Endodermal cell (in vitro differentiated cells): ENCODE results near the gene USP31. TPM values are rescaled to one million over a fixed set of nuclear protein-coding genes. Genes with fewer than 3 reads are reported as not detected.

ENCODE experiments used
- DNase-seq: peaks from one replicate; pipeline ENCODE4 v3.0.0-alpha.2; 2017
- H3K27ac ChIP-seq: 2 replicates; pipeline ENCODE4 v1.5.1; 2013; ENCODE audit warnings: mild to moderate bottlenecking, low read depth, low read length, moderate library complexity
- H3K27me3 ChIP-seq: 2 replicates; pipeline ENCODE4 v1.6.1; 2013; ENCODE audit warnings: mild to moderate bottlenecking, low read length, moderate library complexity; ENCODE audit not compliant: insufficient read depth, control insufficient read depth, poor library complexity, severe bottlenecking
- H3K36me3 ChIP-seq: 2 replicates; pipeline ENCODE4 v1.7.0; 2013; ENCODE audit warnings: mild to moderate bottlenecking, low read length, moderate library complexity; ENCODE audit not compliant: control insufficient read depth, insufficient read depth
- H3K4me1 ChIP-seq: one replicate; pipeline ENCODE4 v1.7.0; 2013; ENCODE audit warnings: low read length; ENCODE audit not compliant: control insufficient read depth, insufficient read depth
- H3K4me3 ChIP-seq: 2 replicates; pipeline ENCODE4 v1.5.1; 2013; ENCODE audit warnings: mild to moderate bottlenecking, low read length, moderate library complexity
- H3K9ac ChIP-seq: 2 replicates; pipeline ENCODE4 v1.6.1; 2013; ENCODE audit warnings: mild to moderate bottlenecking, low read length, moderate library complexity; ENCODE audit not compliant: poor library complexity, severe bottlenecking; ENCODE audit errors: extremely low read depth
- H3K9me3 ChIP-seq: 2 replicates; pipeline ENCODE4 v1.6.1; 2013; ENCODE audit warnings: mild to moderate bottlenecking, low read length, moderate library complexity; ENCODE audit not compliant: control insufficient read depth
- H3K27ac Mint-ChIP-seq: 2 replicates; pipeline ENCODE4 v1.8.0; 2020; ENCODE audit warnings: mixed read lengths
- H3K27me3 Mint-ChIP-seq: 2 replicates; pipeline ENCODE4 v1.8.0; 2021; ENCODE audit warnings: mild to moderate bottlenecking, mixed read lengths; ENCODE audit not compliant: insufficient read depth
- H3K36me3 Mint-ChIP-seq: 2 replicates; pipeline ENCODE4 v1.8.0; 2020; ENCODE audit warnings: low read depth, mixed read lengths
- H3K4me1 Mint-ChIP-seq: 2 replicates; pipeline ENCODE4 v1.8.0; 2020; ENCODE audit warnings: mixed read lengths
- H3K4me3 Mint-ChIP-seq: 2 replicates; pipeline ENCODE4 v1.8.0; 2020; ENCODE audit warnings: mild to moderate bottlenecking, moderate library complexity, mixed read lengths
- H3K9me3 Mint-ChIP-seq: 2 replicates; pipeline ENCODE4 v1.8.0; 2020; ENCODE audit warnings: mild to moderate bottlenecking, mixed read lengths
- CTCF ChIP-seq: fragments of 200-600 bp; sonication (generic); conservative IDR thresholded peaks from 2 replicates; pipeline ENCODE4 v1.5.0; 2021; ENCODE audit warnings: antibody characterized with exemption, mild to moderate bottlenecking
- WGBS, 2 experiments: methylation state at CpG; one replicate each; pipeline versions ENCODE4 v1.1.5 to v1.1.7; 2013; ENCODE audit warnings: missing lambda C conversion rate in 2 of 2, mixed read lengths in 1 of 2; ENCODE audit not compliant: insufficient coverage in 1 of 2, insufficient read length in 1 of 2; 5-methylcytosine and 5-hydroxymethylcytosine counted together
- total RNA-seq, 2 donors: library from RNA; stranded (reverse); fragmentation: NEBNext Ultra II Directional in 1 of 2; extraction: Animal tissue kit (Norgen Biotek cat#: 25700) in 1 of 2; gene quantifications; 2 replicates in 1 of 2; 3 replicates in 1 of 2; pipeline ENCODE4 v1.2.1, GENCODE V29; 2021

The USP31 gene
- total RNA-seq, 2 donors from 2014 or later: 19.9 to 22.1 TPM

DNA sequence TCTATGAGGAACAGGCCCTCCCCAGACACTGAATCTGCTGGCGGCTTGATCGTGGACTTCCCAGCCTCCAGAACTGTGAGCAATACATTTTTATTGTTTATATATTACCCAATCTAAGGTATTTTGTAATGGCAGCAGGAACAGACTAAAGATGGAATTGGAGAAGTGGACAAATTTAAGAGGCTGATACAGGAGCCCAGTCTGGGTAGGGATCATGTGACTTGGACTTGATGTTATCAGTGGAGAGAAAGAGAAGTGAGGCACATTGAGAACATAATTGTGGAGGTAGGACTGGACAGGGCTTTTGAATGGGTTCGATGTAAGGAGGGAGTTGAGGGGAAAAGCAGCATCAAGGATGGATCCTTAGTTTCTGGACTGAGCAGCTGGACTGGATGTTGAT lies 93.8 kb downstream of the USP31 start:
- TF ChIP-seq CTCF: no peak
- Histone ChIP-seq H3K27ac (no peak overlapping the region), H3K4me3 (no peak overlapping the region), H3K9ac (no peak overlapping the region), H3K9me3 (no peaks in the 10 kb centered on the region), H3K4me1 (no peaks in the 10 kb centered on the region), H3K36me3 (no peaks in the 10 kb centered on the region), H3K27me3 (no peaks in the 10 kb centered on the region)
- 88% methylated on average over 1 of the region's 3 CpGs; no CpG with 5 or more reads in 1 of the 2 experiments for WGBS, 2 experiments
- DNase-seq: no peak
- H3K4me1 Mint-ChIP-seq: peaks cover 9% of the 10 kb centered on the region
- peaks cover 7% of the 10 kb centered on the region for H3K27me3 Mint-ChIP-seq
- H3K9me3 Mint-ChIP-seq: no peaks in the 10 kb centered on the region
- H3K4me3 Mint-ChIP-seq: no peak overlapping the region
- no peak overlapping the region for H3K27ac Mint-ChIP-seq
- no peaks in the 10 kb centered on the region for H3K36me3 Mint-ChIP-seq

DNA sequence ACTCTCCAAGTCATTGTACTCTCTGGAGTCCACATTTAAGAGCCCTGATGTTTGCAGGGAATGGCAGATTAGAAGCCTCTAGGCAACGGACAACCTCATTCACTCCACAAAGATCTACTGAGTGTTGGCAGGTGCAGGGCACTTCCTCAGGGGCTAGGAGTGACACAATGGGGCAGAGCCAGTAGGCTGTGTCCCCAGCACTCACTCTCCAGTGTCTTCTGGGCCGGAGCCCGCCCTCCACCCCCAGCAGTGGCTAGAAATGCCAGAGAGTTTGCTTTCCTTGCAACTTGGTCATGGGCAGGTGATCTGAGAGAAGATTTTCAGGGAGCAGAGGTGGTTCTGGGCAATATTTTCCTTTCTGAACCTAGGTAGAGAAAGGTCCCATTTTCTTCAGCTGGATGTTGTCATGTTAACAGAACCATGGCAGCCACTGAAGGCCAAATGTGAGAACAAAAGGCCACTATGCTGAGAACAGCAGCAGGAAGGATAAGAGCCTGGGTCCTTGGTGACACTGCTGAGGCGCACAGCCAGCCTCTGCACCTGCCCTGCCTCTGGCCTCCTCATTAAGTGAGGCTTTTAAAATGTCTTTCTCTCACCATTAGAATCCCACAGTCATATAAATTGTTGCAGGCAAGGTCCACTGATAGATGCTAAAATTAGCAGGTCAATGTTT lies 96.2 kb downstream of the USP31 start:
- no peaks in the 10 kb centered on the region for H3K36me3 ChIP-seq
- WGBS, 2 experiments: 86 to 89% methylated on average over 4 of the region's 4 CpGs
- no peak overlapping the region for H3K9ac ChIP-seq
- H3K4me1 Mint-ChIP-seq: no peaks in the 10 kb centered on the region
- no peak for DNase-seq
- TF ChIP-seq CTCF: no peak
- no peaks in the 10 kb centered on the region for H3K36me3 Mint-ChIP-seq
- H3K4me3 Mint-ChIP-seq: no peak overlapping the region
- H3K4me1 ChIP-seq: no peaks in the 10 kb centered on the region
- peaks cover 4% of the 10 kb centered on the region for H3K27me3 Mint-ChIP-seq
- H3K27ac Mint-ChIP-seq: no peak overlapping the region
- H3K9me3 Mint-ChIP-seq: no peaks in the 10 kb centered on the region
- H3K4me3 ChIP-seq: no peak overlapping the region
- no peaks in the 10 kb centered on the region for H3K27me3 ChIP-seq
- H3K9me3 ChIP-seq: no peaks in the 10 kb centered on the region
- H3K27ac ChIP-seq: peak overlapping the region; percentile 62

GRCh38 chr16:23052221-23052620 lies 97.0 kb downstream of the USP31 start:
- H3K27ac ChIP-seq: peak overlapping the region; percentile 14
- no peak for DNase-seq
- H3K9me3 ChIP-seq: no peaks in the 10 kb centered on the region
- peaks cover 6% of the 10 kb centered on the region for H3K27me3 Mint-ChIP-seq
- no peaks in the 10 kb centered on the region for H3K4me1 Mint-ChIP-seq
- H3K4me3 ChIP-seq: no peak overlapping the region
- TF ChIP-seq CTCF: no peak
- no peaks in the 10 kb centered on the region for H3K4me1 ChIP-seq
- no peaks in the 10 kb centered on the region for H3K9me3 Mint-ChIP-seq
- no peak overlapping the region for H3K9ac ChIP-seq
- 89 to 96% methylated on average over 13 of the region's 13 CpGs for WGBS, 2 experiments
- no peak overlapping the region for H3K27ac Mint-ChIP-seq
- H3K36me3 Mint-ChIP-seq: no peaks in the 10 kb centered on the region
- no peaks in the 10 kb centered on the region for H3K27me3 ChIP-seq
- no peak overlapping the region for H3K4me3 Mint-ChIP-seq
- no peaks in the 10 kb centered on the region for H3K36me3 ChIP-seq
